CD4-positive, CD25-positive, alpha-beta regulatory T cell (primary cell): ENCODE measurements around the gene CKS1B. TPM values are rescaled to one million over a fixed set of nuclear protein-coding genes. Genes with fewer than 3 reads are reported as not detected.

ENCODE experiments used
- ATAC-seq, 2 donors: fragments of 150-1000 bp; cut with Tn5 transposase; one replicate each; pipeline ENCODE4 v1.10.0; 2021; ENCODE audit warnings: low read depth in 2 of 2, moderate number of reproducible peaks in 2 of 2, moderate library complexity in 1 of 2
- DNase-seq, 3 donors: peaks; one replicate each; pipeline versions ENCODE4 v3.0.0 to v3.0.0-alpha.2; 2012 to 2022; ENCODE audit warnings: mixed read lengths in 1 of 3
- H3K27ac ChIP-seq: one replicate; pipeline ENCODE4 v1.7.0; 2013; ENCODE audit warnings: mild to moderate bottlenecking, low read length; ENCODE audit not compliant: insufficient read depth, poor library complexity, severe bottlenecking
- H3K27me3 ChIP-seq: one replicate; pipeline ENCODE4 v1.7.0; 2013; ENCODE audit warnings: low read length; ENCODE audit not compliant: control insufficient read depth, insufficient read depth
- H3K36me3 ChIP-seq: one replicate; pipeline ENCODE4 v1.7.0; 2013; ENCODE audit warnings: mild to moderate bottlenecking, low read length, moderate library complexity; ENCODE audit not compliant: control insufficient read depth, insufficient read depth
- H3K4me1 ChIP-seq: 2 replicates; pipeline ENCODE4 v1.7.0; 2013; ENCODE audit warnings: mild to moderate bottlenecking, low read length; ENCODE audit not compliant: insufficient read depth, control insufficient read depth, poor library complexity, severe bottlenecking
- H3K4me3 ChIP-seq: one replicate; pipeline ENCODE4 v1.7.0; 2013; ENCODE audit warnings: low read depth, mild to moderate bottlenecking, low read length, moderate library complexity
- H3K9me3 ChIP-seq, 2 experiments: 1 replicate in 1 of 2; 2 replicates in 1 of 2; pipeline ENCODE4 v1.7.0; 2013; ENCODE audit warnings: low read length in 2 of 2, mild to moderate bottlenecking in 1 of 2, moderate library complexity in 1 of 2; ENCODE audit not compliant: control insufficient read depth in 2 of 2
- H3K27ac Mint-ChIP-seq, 3 donors: one replicate each; pipeline ENCODE4 v1.8.0; 2020 to 2022; ENCODE audit warnings: mild to moderate bottlenecking in 3 of 3, mixed read lengths in 3 of 3, moderate library complexity in 2 of 3
- H3K27me3 Mint-ChIP-seq: one replicate; pipeline ENCODE4 v1.8.0; 2022; ENCODE audit warnings: mild to moderate bottlenecking, mixed read lengths
- H3K36me3 Mint-ChIP-seq: one replicate; pipeline ENCODE4 v1.8.0; 2020; ENCODE audit warnings: mixed read lengths
- H3K4me1 Mint-ChIP-seq, 4 donors: one replicate each; pipeline ENCODE4 v1.8.0; 2020 to 2022; ENCODE audit warnings: mixed read lengths in 4 of 4, mild to moderate bottlenecking in 1 of 4
- H3K4me3 Mint-ChIP-seq, 4 donors: one replicate each; pipeline ENCODE4 v1.8.0; 2020 to 2022; ENCODE audit warnings: mild to moderate bottlenecking in 4 of 4, mixed read lengths in 4 of 4, moderate library complexity in 3 of 4
- H3K9me3 Mint-ChIP-seq, 7 donors: one replicate each; pipeline ENCODE4 v1.8.0; 2020 to 2022; ENCODE audit warnings: mixed read lengths in 7 of 7, mild to moderate bottlenecking in 3 of 7, moderate library complexity in 2 of 7
- polyA plus RNA-seq, 4 donors: library from polyadenylated mRNA; unstranded; fragments of 300-500 nt; fragmentation: Illumina TruSeq; gene quantifications; one replicate each; pipeline ENCODE4 v1.2.3, GENCODE V29; 2021
- total RNA-seq: library from RNA; stranded (reverse); gene quantifications from one replicate; pipeline ENCODE4 v1.2.3, GENCODE V29; 2022

CKS1B gene
- total and polyA plus RNA-seq, 5 donors from 2014 or later, result 8.5 to 60.0 (median 55.5) TPM

GRCh38 chr1:154936555-154937084, 37.9 kb upstream of the CKS1B start, which contains the start of gene PMVK:
Gene PMVK (minus strand): TSS chr1:154936719. CDS start chr1:154936685, 34 bp downstream.
- Mint-ChIP-seq H3K9me3 (no peaks in the 10 kb centered on the region), H3K36me3 (no peaks in the 10 kb centered on the region), H3K4me3 (peak within 1 kb of the TSS; percentile 85 to 98 (median 93)), H3K4me1 (peaks cover 9 to 73% (median 38%) of the 10 kb centered on the region in 4 donors), H3K27me3 (no peaks in the 10 kb centered on the region), H3K27ac (peak within 1 kb of the TSS; percentile 99 to 100 (median 99))
- H3K27ac ChIP-seq, result peak within 1 kb of the TSS; percentile 99
- peak within 1 kb of the TSS; percentile 94 for H3K4me3 ChIP-seq
- peaks cover 5% of the 10 kb centered on the region for H3K36me3 ChIP-seq
- H3K4me1 ChIP-seq, result peaks cover 48% of the 10 kb centered on the region
- no peaks in the 10 kb centered on the region for H3K27me3 ChIP-seq
- ATAC-seq (peak; percentile 88 to 89), DNase-seq (peak; percentile 94 to 99 (median 98))
- H3K9me3 ChIP-seq, result no peaks in the 10 kb centered on the region

GRCh38 chr1:154937085-154937987, 37.1 kb upstream of the CKS1B start:
- H3K4me1 Mint-ChIP-seq, result peaks cover 10 to 80% (median 40%) of the 10 kb centered on the region in 4 donors
- DNase-seq, result peak; percentile 89 to 98 (median 97)
- no peaks in the 10 kb centered on the region for H3K27me3 Mint-ChIP-seq
- H3K9me3 Mint-ChIP-seq, result peaks cover 0 to 2% (median 0%) of the 10 kb centered on the region in 7 donors
- H3K4me3 Mint-ChIP-seq, result peak overlapping the region; percentile 85 to 98 (median 93)
- H3K27me3 ChIP-seq, result no peaks in the 10 kb centered on the region
- peaks cover 55% of the 10 kb centered on the region for H3K4me1 ChIP-seq
- H3K9me3 ChIP-seq, result no peaks in the 10 kb centered on the region
- peak; percentile 73 to 77 for ATAC-seq
- H3K27ac ChIP-seq, result peak overlapping the region; percentile 99
- peak overlapping the region; percentile 99 to 100 (median 99) for H3K27ac Mint-ChIP-seq
- H3K4me3 ChIP-seq, result peak overlapping the region; percentile 94
- no peaks in the 10 kb centered on the region for H3K36me3 ChIP-seq
- H3K36me3 Mint-ChIP-seq, result no peaks in the 10 kb centered on the region

- Mint-ChIP-seq H3K36me3 (no peaks in the 10 kb centered on the region), H3K27me3 (no peaks in the 10 kb centered on the region), H3K9me3 (peaks cover 0 to 3% (median 0%) of the 10 kb centered on the region in 7 donors), H3K4me1 (peaks cover 14 to 81% (median 45%) of the 10 kb centered on the region in 4 donors), H3K27ac (peak overlapping the region; percentile 99 to 100 (median 99)), H3K4me3 (peak overlapping the region; percentile 85 to 98 (median 93))
- H3K4me1 ChIP-seq, result peaks cover 61% of the 10 kb centered on the region
- ATAC-seq (no peak), DNase-seq (no peak)
- H3K9me3 ChIP-seq, result no peaks in the 10 kb centered on the region
- peak overlapping the region; percentile 94 for H3K4me3 ChIP-seq
- H3K36me3 ChIP-seq, result no peaks in the 10 kb centered on the region
- H3K27me3 ChIP-seq, result no peaks in the 10 kb centered on the region
- H3K27ac ChIP-seq, result peak overlapping the region; percentile 99
These were observed 36.5 kb upstream of the CKS1B start for GRCh38 chr1:154937988-154938386.

GRCh38 chr1:154938604-154939399, 35.7 kb upstream of the CKS1B start:
- no peaks in the 10 kb centered on the region for H3K27me3 Mint-ChIP-seq
- peaks cover 0 to 3% (median 0%) of the 10 kb centered on the region in 7 donors for H3K9me3 Mint-ChIP-seq
- peak overlapping the region; percentile 72 to 100 (median 99) for H3K27ac Mint-ChIP-seq
- Histone ChIP-seq H3K4me3 (no peak overlapping the region), H3K9me3 (no peaks in the 10 kb centered on the region), H3K27me3 (no peaks in the 10 kb centered on the region), H3K4me1 (peaks cover 68% of the 10 kb centered on the region), H3K36me3 (no peaks in the 10 kb centered on the region), H3K27ac (peak overlapping the region; percentile 99)
- H3K4me3 Mint-ChIP-seq, result peak overlapping the region; percentile 71 to 98 (median 86)
- no peak for DNase-seq
- H3K36me3 Mint-ChIP-seq, result no peaks in the 10 kb centered on the region
- ATAC-seq, result no peak
- H3K4me1 Mint-ChIP-seq, result peaks cover 14 to 86% (median 52%) of the 10 kb centered on the region in 4 donors

GRCh38 chr1:154940213-154940560, 34.3 kb upstream of the CKS1B start:
- H3K27me3 ChIP-seq, result no peaks in the 10 kb centered on the region
- no peaks in the 10 kb centered on the region for H3K27me3 Mint-ChIP-seq
- H3K36me3 Mint-ChIP-seq, result peaks cover 4% of the 10 kb centered on the region
- H3K9me3 ChIP-seq, result no peaks in the 10 kb centered on the region
- no peak for ATAC-seq
- no peak for DNase-seq
- peaks cover 12% of the 10 kb centered on the region for H3K36me3 ChIP-seq
- peak overlapping the region in 2 of 4 donors; percentile 73 to 82 for H3K4me3 Mint-ChIP-seq
- H3K4me1 ChIP-seq, result peaks cover 74% of the 10 kb centered on the region
- peak overlapping the region; percentile 86 for H3K27ac ChIP-seq
- H3K4me3 ChIP-seq, result no peak overlapping the region
- H3K27ac Mint-ChIP-seq, result peak overlapping the region; percentile 87 to 92 (median 91)
- peaks cover 14 to 89% (median 56%) of the 10 kb centered on the region in 4 donors for H3K4me1 Mint-ChIP-seq
- peaks cover 0 to 3% (median 0%) of the 10 kb centered on the region in 7 donors for H3K9me3 Mint-ChIP-seq

- no peaks in the 10 kb centered on the region for H3K9me3 ChIP-seq
- no peaks in the 10 kb centered on the region for H3K27me3 ChIP-seq
- peaks cover 69% of the 10 kb centered on the region for H3K4me1 ChIP-seq
- H3K36me3 ChIP-seq, result peaks cover 17% of the 10 kb centered on the region
- ATAC-seq, result no peak
- H3K4me3 ChIP-seq, result peak overlapping the region; percentile 10
- Mint-ChIP-seq H3K27ac (peak overlapping the region; percentile 87 to 92 (median 91)), H3K9me3 (peaks cover 0 to 3% (median 0%) of the 10 kb centered on the region in 7 donors), H3K4me3 (peak overlapping the region; percentile 2 to 82 (median 62)), H3K4me1 (peaks cover 14 to 84% (median 55%) of the 10 kb centered on the region in 4 donors), H3K27me3 (peaks cover under 1% of the 10 kb centered on the region), H3K36me3 (peaks cover 4% of the 10 kb centered on the region)
- H3K27ac ChIP-seq, result peak overlapping the region; percentile 86
- peak in 1 of 3 donors; percentile 53 for DNase-seq
These were observed 33.8 kb upstream of the CKS1B start for GRCh38 chr1:154940651-154941194.
